ENCODE data around the gene RUBCN.
"Not testable (repeated sequence)": the region's sequence is repeated elsewhere in the genome, so short reads cannot be mapped to it uniquely, and the experiment has no call there.

Gene RUBCN

GRCh38 chr3:197685546-197685945 lies 51.2 kb downstream of the RUBCN start:
- no peak for DNase-seq (ENCODE audit: low spot score)

DNA sequence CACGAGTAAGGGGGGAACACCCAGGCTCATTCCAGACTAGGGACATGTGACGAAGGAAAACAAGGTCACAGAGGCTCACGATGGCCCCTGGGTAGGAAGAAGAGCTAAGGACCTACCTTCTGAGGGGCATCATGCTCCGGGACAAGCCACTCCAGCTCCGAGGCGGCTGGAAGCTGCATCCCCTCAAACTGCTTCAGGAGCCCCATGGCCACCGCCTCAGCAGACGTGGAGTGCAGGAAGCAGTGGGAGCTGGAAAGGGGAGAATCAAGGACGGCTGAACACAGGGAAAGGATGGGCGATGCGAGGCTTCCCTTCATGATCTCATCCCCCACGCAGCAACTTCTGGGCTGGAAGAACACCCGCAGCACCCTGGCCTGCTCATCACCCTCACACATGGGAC lies 53.5 kb downstream of the RUBCN start:
- no peak for DNase-seq (ENCODE audit: low spot score)

DNA sequence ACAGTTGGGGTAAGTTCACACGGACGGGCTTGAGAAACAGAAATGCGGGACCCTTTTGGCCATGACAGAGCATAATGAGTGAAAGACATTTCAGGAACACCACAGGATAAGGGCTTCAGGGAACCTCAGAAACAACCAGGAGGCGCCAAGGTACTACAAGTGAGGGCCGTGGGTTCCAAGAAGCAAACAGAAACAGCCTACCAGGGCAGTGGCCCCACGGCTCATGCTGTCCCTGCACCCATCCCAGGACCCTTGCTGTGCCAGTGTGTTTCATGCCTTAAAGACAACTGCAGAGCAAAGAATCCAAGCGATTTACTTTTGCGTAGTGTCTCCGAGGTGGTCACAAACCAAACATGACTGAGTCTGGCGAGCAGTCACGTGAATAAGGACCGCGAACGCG lies 54.0 kb downstream of the RUBCN start:
- no peak for DNase-seq (ENCODE audit: low spot score)

DNA sequence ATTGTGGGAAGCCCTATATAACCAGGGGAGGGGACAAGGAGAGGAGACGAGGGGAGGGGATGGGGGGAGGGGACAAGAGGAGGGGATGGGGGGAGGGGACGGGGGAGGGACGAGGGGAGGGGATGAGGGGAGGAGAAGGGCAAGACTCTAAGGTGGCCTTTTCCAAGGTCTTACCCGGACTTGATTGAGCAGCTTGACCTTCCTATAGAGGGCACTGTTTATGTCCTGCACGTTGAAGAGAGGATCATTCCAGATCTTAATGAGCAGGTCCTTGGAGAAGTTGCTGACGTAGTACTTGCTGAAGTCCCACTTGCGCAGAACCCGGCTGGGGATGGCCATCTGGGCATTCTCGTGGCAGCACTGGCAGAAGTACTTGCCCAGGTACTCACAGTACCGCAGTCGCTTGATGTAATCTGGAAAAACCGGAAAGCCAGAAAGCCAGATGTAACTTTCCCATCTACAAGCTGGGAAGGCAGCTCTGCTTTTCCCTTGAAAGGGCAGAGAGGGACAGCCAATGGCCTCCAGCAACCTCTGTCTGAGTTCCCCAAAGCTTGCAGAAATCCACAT lies 55.7 kb downstream of the RUBCN start:
- no peak for DNase-seq (ENCODE audit: low spot score)

GRCh38 chr3:197675951-197676350 lies 60.8 kb downstream of the RUBCN start:
- no peak for DNase-seq (ENCODE audit: low spot score)

DNA sequence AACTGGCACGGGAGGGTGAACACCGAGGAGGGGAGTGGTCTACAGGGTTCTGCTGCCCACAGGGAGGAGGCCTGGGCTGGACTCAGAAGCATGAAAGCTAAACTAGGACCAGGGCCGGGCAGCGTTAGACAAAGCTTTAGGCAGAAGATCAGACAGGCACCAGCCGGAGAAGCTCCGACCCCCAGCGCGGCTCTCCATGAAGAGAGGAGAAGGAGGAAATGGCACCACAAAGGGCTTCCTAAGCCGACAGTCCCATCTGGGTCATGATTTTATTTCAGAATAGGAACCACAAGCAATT lies 61.2 kb downstream of the RUBCN start:
- no peak for DNase-seq (ENCODE audit: low spot score)

DNA sequence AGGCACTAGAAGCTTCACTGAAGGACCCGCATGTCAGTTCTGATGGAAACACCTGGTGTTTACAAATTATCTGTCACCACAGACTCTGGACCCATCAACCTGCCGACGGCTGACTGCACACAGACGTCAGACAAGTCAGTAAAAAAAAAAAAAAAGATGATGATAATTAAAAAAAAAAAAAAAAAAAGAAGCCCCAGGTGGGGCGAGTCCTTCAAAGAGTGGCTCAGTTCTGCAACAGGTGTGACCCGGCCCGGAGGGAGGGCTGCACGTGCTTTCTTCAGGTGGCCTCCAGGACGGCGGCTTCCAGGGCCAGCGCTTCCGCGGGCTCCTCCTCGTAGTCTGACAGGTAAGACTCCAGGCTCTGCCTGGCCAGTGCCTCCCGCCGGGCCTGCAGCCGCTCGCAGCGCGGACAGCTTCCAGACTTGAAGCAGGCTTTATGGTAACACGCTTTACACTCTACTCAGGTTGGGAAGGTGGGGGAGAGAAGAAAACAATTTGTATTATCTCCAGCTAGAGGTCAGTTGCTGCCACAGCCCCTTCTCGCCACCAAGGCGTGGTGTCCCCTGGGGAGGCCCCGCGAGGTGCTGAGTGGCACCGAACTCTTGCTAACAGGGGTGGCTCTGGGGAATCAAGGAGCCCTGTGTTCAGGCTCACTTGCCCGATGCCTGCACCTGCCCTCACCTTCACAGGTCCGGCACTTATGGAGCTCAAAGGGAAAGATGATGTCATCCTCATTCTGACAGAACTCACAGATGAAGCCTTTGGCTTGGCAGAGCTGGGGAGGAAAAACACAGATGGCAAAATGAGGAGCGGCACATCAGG lies 61.8 kb downstream of the RUBCN start:
- no peak for DNase-seq (ENCODE audit: low spot score)

DNA sequence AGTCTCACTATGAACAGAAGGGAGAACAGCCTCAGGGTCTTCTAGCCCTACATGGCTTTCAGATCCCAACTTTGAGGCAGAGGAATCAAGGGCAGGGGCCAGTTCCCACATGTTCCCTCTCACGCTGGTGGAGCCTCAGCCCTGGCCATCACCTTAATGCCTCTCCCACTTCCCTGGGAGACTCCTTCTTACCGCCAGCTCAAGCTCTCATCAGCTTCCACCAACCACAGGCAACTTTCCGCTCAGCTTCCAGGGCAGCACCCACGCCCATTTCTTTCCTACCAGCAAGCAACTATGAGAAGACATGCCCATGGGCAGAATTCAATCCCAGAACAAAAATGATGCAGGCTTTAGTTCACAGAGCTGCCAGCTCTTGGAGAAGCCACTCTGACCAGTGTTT lies 63.5 kb downstream of the RUBCN start:
- no peak for DNase-seq (ENCODE audit: low spot score)

- DNase-seq (ENCODE audit: low spot score) = no peak
These were observed 66.3 kb downstream of the RUBCN start for GRCh38 chr3:197670361-197670760.

DNA sequence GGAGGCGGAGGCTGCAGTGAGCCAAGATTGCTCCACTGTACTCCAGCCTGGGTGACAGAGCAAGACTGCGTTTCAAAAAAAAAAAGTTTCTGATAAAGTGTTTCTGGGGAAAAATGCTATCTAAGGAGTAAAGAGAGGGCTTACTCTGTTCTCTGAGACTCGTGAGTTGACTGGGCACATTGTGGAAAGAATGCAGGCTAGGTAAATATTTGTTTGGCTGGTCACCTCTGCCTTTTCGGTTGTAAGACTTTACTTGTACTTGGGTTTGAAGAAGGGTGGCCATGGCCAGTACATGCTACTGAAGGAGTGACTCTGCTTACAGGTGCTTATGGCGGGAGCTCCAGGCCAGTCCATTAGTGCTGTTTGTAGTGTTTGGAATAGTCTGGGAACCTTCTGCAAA lies 68.7 kb downstream of the RUBCN start:
- no peak for DNase-seq (ENCODE audit: low spot score)

GRCh38 chr3:197667293-197667692 lies 69.4 kb downstream of the RUBCN start:
- DNase-seq (ENCODE audit: low spot score) = not testable (repeated sequence)

GRCh38 chr3:197666221-197666842 lies 70.4 kb downstream of the RUBCN start:
- not testable (repeated sequence) for DNase-seq (ENCODE audit: low spot score)

DNA sequence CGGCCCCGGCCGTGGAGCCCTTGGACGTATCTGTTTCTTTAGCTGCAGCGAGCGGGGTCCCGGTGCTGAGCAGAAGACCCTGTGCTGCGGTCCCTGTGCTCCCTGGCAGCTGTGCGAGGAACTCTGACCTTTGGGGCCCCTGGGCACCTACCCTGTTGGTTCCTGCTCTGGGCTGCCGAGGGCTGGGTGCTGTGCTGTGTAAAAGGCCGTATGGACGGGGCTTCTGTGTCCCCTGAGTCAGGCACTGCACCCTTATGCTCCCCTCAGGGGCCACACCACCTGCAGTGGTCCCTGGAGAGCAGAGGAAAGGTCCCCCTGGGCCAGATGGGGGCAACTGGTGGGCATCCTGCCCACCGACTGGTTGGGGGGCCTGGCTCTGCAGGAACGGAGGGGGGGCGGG lies 71.2 kb downstream of the RUBCN start:
- not testable (repeated sequence) for DNase-seq (ENCODE audit: low spot score)

- DNase-seq (ENCODE audit: low spot score) = not testable (repeated sequence)
These were observed 71.6 kb downstream of the RUBCN start for GRCh38 chr3:197665142-197665491.

DNA sequence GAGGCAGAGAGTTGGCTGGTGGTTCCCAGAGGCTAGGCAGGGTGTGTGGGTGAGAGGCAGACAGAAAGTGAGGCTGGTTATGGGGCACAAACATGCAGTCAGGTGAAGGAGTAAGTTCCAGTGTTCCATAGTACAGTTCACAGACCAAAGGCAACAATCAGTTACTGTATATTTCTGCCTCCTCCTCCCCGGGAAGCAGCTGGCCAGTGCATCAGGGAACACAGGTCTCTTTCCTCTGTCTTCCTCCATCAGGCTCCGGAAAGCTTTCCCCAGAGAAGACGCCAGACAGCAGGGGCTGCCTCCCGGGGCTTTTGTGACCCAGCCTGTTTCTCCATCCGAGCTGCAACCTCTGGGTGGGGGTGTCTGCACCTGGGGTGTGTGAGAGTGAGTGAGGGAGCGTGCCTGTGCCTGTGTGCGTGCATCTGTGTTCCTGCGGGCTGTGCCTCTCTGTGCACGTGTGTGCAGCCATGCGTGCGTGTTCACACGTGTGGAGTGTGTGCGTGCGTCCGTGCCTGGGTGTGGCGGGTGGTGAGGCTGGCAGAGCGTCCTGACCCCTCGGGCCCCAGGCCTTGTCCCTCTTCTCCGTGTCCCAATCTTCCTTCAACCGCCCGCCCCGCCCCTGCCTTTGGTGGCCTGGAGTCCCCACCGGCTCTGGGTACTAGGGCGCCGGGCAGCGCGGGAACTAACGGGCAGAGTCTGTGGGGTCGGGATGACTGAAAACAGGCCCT lies 72.1 kb downstream of the RUBCN start:
- DNase-seq (ENCODE audit: low spot score) = not testable (repeated sequence)

DNA sequence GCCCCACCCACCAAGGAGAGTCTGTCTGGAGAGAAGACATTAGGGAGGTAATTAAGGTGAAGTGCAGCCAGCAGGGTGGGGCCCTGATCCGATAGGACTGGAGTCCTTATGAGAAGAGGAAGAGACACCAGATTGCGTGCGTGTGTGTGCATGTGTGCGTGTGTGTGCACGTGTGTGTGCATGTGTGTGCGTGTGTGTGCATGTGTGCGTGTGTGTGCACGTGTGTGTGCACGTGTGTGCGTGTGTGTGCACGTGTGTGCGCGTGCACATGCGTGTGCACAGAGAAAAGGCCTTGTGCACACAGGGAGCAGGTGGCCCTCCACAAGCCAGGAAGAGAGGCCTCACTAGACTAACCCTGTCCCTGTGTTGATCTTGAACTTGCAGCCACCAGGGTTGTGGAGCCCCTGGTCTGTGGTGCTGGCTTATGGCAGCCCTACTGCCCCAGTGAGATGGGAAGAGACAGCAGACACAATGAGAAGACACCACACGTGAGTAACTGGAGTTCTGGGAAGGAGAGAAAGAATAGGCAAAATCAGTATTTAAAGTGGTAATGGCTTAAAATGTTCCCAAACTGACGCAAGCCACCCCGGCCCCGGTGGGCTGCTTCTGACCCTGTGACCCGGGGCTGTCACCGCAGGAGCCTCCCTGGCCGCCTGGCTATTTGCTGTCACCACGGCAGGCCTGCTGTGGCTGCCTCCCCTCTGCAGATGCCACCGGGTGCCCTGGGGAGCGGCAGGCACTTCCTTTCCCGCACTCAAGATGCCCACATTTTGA lies 73.2 kb downstream of the RUBCN start:
- not testable (repeated sequence) for DNase-seq (ENCODE audit: low spot score)

DNA sequence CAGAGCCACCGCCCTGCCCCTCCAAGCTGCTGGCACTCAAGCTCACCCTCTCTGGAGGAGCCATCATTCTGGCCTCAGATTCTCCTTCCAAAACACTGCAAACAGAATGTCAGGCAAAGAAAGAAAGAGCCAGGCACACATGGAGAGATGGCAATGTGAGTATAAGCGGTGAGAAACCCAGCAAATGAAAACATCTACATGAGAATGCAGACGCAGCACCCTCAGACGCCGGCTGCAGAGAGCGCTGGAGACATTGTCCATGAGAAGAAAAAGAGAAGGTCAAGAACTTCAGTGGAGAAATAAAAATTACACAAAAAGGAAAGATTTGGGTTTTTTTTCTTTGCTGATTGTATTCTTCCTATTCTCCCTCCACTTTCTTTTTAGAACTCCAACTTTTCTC lies 74.4 kb downstream of the RUBCN start:
- DNase-seq (ENCODE audit: low spot score) = not testable (repeated sequence)

GRCh38 chr3:197661874-197662273 lies 74.8 kb downstream of the RUBCN start:
- not testable (repeated sequence) for DNase-seq (ENCODE audit: low spot score)

DNA sequence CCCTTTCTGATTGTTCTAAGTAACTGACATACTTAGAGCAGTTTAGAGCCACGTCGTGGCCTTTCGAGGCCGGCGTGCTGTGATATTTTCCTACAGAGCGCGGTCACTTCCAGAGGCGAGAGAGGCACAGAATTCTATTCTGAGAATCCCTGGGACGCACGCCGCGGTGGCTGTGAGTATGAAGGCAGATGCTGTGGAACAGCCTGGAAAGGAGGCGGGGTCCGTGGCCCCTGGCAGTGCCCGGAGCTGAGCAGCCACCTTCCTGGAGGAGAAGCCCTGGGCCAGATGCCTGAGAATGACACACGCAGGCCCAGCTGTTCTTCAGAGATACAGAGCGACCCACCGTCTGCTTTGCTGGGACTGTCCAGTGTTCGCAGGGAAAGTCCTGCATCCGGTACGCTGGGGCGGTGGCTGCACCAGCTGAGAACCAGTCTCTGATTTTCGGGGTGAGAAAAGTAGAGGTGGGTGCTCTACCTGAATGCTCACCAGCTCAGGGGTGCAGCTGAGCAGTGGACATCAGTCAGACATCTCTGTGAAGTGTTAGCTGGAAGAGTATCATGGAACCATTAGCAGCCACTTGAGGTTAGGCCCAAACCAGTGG lies 75.4 kb downstream of the RUBCN start:
- not testable (repeated sequence) for DNase-seq (ENCODE audit: low spot score)

- not testable (repeated sequence) for DNase-seq (ENCODE audit: low spot score)
These were observed 77.0 kb downstream of the RUBCN start for GRCh38 chr3:197659701-197660100.

DNA sequence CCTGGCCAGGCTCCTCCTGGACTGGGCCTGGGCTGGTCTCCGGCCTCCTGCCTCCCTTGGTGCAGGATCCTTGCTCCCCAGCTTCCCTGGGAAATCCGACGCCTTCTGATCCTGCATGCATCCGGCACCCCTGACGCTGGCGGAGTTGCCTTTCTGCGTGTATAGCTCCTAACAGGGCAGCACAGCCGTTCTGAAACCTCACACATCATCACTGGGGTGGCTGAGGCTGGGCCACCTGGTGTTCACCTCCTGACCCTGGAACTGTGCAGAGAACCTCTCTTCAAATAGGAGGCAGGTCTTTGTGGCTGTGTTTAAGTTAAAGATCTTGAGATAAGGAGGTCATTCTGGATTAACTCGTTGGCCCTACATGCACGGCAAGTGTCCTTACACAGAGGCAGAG lies 77.6 kb downstream of the RUBCN start:
- DNase-seq (ENCODE audit: low spot score) = not testable (repeated sequence)

GRCh38 chr3:197658706-197659105 lies 78.0 kb downstream of the RUBCN start:
- DNase-seq (ENCODE audit: low spot score) = not testable (repeated sequence)
